Measurements from ENCODE around the gene MRPS34.

The MRPS34 gene

DNA sequence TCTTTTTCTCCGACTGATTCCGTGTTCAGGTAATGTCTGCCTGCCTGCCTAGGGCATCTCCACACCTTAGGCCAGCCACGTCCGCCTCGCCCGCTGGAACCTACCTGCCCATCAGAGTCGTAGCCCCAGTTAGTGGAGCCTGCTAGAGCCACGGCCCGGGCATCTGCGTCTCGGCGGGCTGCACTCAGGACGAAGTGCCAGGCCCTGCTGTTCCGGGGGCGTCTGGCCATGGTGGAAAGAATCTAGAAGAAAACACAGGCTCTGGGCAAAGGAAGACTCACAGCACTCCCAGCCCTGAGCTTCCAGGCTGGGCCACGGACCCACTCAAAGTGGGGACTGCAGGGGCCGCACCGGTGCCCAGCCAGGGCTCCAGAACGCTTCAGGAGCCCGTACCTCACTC lies 8.3 kb upstream of the MRPS34 start:
- no peak for DNase-seq (ENCODE audit: low read depth)

DNA sequence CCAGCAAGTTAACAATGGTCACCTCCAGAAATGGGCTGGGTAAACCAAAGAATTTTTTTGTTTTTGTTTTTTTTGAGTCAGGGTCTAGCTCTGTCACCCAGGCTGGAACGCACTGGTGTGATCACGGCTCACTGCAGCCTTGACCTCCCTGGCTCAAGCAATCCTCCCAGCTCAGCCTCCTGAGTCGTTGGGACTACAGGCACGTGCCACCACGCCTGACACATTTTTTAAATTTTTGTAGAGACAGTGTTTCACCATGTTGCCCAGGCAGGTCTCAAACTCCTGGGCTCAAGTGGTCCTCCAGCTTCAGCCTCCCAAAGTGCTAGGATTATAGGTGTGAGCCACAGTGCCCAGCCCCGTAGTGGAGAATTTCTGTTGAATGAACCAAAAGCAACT lies 7.7 kb upstream of the MRPS34 start:
- DNase-seq (ENCODE audit: low read depth), result no peak

DNA sequence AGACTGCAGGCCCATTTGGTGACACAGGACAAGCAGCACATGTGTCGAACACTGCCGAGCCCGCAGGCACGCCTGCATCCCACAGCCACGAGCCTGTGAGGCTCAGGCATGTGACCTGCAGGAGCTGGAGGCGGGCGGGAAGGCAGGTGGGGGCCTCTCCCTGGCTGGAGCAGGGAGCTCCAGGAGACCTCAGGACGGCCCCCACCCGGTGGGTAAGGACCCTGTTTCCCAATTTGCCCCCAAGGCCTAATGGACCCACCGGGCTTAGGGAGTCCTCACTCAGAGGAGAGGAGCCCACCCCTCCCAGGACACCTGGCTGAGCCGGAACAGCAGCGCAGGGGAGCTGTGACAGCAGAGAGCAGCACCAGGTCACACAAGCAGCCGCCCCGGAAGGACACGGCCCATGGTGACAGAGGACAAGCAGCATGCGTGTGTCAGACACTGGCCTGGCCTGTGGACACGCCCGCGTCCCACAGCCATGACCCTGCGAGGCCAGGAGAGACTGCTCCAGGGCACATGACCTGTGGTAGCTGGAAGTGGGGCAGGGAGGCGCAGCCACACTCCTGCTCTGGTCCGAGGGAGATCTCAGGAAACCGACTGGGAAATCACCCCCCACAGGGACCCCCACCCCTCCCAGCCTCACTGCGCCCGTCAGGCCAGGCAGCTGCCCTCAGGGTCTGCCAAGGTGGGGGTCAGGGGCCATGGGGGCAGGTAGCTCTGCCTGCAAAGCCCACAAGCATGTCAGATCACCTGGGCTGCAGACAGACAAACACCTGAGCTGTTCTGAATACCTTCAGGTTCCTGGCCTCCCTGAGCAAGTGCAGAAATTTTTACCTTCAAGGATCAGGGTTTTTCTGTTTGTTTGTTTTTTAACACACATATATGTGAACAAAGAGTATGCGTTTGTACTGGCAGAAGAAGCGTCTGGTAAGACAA lies 7.1 kb upstream of the MRPS34 start:
- DNase-seq (ENCODE audit: low read depth), result no peak

DNA sequence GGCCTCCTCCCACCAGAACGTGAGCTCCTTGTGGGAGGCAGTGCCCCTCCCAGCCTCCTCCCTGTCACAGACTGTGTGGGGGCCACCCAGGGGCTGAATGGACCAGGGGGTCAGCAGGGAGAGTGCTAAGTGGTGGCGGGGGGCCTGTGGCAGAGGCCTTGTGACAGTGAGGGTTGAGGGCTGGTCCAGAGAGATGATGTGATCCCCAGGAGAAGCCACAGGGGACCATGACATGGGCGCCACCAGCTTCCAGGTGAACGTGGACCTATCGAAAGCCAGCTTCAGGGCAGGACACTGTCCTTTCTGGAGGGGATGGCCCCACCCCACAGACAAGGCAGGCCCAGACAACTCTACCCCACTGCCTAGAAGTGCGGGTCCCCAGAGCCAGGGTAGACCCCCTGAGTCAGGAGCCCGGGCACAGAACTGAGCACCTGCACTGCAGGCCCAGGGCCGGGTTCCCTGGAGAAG lies 6.3 kb upstream of the MRPS34 start:
- DNase-seq (ENCODE audit: low read depth), result no peak

DNA sequence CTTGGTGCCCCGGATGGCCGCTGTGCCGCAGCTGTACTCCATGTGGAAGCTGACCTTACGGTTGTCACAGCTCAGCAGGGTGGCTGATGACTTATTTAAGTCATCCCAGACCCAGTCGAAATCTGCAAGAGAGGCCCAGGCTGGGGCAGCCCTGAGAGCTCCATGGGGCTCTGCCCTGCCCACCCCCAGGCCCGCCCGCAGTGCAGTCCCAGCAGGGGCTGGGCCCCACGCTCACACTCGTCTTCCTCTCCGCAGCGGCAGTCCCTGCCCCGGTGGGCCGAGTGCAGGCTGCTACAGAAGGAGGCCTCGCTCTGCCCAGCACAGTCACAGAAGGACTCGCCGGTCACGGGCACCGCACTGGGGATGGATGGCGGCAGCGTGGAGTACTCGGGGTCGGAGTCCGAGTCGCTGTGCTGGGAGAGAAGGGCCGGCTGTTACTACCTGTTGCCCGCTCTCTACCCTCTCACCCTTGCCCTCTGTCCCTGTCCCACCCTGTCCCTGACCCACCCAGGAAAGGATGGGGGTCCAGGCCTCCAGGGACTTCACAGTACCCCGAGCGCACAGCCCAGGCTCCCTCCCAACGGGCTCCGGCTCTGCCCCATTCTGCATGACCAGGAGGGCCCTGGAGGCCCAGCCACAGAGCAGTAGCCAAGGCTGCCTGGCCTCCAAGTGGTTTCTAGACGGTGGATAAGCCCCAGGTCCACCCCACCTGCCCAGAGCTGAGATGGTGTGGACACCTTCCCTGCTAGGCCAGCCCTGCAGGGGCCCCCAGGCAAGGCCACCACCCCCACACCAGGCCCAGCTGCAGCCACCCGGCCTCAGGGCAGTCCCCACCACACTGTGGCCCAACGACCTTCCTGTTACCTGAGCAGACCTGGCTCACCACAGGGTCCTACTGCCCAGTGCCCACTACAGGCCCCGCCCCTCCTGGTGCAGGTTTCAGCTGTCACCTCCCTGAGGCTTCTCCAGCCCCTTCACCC lies 5.6 kb upstream of the MRPS34 start:
- no peak for DNase-seq (ENCODE audit: low read depth)

DNA sequence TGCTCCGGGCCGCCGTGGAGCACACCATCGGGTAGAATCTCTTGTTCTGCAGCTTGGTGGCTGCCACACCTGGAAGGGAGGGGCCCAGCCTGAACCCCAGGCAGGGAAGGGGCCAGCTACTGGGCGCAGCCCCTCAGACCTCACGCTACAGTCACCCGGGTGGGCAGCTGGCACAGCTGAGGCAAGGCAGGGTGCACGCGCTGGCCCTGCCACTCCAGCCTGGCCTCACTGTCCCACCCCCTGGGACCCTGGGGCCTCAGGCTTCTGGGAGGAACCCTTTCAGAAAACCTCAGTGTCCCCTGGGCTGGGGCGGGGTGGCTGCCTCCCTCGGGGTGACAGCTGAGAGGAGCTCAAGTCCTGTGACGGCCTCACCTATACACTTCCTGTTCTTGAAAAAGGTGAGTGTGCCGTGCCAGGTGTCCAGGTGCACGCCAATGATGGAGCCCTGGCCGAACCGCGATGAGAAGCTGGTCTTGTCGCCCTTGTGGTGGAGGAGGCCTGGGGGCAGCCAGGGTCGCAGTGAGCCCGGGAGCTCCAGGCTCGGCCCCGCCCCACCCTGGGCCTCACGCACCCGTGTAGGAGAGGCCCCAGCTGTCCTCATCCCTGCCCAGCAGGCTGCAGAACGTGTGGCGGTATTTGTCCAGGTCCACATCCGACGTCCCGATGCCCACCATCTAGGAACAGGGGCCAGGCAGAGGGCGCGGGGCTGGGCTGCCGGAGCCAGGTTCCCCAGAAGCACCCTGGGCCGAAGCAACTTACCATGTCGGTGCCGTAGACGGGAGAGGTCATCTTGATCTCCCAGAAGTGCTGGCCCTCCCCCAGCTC lies 4.7 kb upstream of the MRPS34 start:
- no peak for DNase-seq (ENCODE audit: low read depth)

DNA sequence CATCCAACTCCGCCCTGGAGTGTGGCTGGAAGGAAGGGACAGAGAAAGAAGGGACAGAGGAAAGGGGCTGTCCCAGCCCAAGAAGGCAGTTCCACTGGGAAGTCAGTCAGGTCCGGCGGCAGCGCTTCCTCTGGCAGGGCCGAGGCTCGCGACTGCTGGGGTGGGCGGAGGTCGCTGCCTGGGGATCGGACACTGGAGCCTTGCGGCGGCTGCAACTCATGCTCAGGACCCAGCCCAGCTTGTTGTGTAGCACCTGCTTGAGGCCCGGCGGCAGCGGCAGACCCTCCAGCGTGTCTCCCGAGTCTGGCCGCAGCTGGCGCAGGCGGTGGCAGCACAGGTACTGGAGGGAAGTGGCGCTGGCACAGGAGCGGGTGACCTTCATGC lies 4.0 kb upstream of the MRPS34 start:
- no peak for DNase-seq (ENCODE audit: low read depth)

DNA sequence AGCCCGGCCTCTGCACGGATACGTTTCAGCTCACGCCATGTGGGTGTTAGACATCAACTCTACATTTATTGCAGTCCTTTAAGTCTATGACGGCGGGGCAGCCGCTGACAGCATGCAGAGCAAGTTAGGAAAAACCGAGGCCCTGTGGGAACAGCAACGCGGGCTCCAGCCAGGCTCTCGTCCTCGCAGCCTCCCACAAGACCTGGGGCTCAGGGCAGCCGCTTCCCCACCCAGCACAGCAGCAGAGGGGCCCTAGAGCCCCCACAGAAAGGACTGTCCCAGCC lies 3.7 kb upstream of the MRPS34 start:
- DNase-seq (ENCODE audit: low read depth), result no peak

DNA sequence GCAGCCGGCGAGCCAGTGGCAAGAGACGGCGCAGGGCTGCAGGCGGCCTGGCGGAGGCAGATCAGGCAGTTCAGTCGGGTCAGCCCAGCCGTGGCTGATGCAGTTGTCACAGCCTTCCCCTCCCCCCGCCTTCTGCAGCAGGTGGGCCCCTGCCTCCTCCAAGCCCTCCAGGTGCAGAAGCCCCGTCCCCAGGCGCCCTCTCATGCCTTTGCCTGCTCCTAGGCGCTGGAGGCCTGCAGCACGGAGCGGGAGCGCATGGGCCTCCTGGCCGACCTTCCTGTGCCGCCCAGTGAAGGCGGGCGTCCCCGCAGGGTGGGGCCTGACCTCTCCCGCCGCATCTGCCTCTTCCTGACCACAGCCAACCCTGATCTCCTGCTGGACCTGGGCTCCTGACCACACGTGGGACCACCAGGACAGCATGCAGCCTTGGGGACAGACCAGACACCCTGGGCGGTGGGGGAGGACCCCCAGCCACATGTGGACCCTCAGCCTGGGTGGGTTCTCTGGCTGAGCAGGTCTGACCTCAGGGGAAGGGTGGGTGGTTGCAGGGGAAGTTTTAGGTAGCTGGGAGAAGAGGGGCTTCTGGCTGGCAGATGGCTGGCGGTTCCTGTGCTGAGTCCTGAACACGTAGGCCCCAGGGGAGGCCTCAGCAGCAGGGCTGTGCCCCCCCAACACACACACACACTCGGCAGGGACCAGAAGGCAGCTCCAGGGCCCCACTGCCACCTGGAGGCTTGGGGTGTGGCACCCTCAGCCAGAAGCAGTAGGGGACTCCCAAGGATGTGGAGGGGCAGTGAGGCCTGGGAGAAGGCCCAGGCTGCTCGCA lies 3.1 kb upstream of the MRPS34 start:
- DNase-seq (ENCODE audit: low read depth), result no peak

DNA sequence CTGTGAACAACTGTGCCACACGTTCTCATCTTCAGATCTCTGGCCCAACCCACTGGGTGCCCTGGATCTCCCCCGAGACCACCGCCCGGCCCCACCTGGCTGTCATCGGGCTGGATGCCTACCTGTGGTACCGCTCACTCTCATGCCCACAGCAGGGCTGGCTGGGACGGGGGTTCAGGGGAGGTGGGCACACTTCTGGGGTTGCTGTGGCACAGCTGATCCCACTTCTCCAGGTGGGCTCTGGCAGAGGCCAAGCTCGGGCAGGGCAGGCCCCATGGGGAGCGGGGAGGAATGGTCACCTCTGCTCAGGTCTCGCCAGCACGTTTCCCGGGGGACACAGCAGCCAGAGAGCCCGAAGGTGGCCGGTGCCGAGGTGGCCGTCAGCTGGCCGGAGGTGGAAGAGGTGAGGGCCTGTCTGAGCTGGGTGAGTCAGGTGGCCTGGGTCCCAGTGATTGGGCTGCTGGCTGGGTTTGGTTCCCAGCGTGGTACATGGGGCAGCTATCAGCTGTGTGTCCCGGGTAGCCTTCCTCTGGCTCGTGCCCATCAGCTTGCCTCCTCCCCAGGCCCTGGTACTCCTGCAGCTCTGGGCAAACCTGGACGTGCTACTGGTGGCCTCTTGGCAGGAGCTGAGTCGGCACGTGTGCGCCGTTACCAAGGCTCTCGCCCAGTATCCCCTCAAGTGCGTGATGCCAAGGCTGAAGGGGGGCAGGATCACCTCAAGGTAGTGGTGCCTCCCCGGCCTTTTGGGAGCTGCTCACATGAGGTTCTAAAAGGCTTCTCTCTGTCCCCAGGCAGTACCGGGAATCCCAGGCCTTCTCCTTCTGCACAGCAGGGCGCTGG lies 2.3 kb upstream of the MRPS34 start:
- no peak for DNase-seq (ENCODE audit: low read depth)

DNA sequence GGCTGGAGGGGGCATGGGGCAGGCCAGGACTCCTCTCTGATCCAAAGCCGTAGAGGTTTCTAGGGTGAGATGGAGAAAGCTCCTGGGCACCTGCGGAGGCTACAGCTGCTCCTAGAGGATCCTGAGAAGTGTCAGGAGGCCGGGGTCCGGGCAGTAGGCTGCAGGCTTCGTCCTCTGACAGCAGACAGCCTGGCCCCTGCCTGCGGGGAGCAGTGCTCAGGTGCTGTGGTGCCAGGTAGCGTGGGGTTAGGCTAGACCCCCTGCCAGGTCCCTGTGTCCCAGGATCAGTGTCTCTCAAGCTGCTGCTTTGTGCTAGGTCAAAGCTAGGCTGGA lies 1.5 kb upstream of the MRPS34 start:
- no peak for DNase-seq (ENCODE audit: low read depth)

DNA sequence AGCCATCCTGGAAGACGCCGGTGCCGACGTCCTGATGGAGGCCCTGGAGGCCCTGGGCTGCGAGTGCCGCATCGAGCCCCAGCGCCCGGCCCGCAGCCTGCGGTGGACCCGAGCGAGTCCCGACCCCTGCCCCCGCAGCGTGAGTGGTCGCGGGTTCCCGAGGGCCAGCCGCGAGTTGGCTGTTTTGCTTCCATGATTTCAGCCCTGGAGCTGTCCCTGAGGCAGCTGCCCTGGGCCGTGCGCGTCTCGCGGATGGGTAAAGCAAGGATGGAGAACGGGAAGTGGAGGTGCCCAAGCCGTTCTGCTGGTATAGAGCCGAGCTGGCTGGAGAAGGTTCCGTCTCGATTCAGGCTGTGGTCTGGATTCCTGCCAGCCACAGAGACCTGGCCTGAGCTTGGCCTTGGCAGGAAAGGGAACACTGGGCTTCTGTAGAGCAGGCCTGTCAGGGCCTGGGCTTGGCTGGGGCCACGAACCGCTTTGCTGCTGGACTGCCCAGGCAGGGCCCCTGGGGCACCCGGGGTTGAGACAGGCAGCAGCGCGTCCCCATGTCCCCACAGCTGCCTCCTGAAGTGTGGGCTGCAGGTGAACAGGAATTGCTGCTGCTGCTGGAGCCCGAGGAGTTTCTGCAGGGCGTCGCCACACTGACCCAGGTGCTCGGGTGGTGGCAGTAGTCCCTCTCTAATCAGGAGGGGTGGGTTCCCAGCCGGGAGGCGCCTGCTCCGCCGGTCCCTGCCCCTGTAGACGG lies 941 bp upstream of the MRPS34 start:
- DNase-seq (ENCODE audit: low read depth), result no peak

DNA sequence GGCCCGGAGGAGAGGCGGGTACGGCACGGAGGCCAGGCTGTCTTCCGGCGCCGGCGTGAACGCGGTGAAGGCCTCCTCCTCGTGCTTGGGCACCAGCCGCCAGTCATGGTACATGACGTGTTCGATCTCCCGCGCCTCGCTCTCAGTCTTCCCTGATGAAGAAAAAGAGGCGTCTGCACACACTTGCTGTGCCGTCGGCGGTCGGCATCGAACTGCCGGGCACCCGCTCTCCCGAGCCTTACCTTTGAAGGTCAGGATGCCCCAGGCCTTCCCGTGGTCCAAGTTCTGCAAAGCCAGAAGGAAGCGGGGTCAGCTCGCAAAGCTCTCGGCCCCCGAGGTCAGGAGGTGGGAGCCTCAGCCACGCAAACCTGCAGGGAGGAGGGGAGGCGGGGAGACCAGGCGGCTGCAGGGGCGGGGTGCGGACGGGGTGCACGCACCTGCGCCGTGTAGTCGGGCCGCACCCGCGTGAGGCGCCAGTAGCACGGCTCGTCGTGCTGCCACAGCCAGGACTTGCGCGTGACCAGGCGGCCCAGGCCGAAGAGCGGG lies 499 bp downstream of the MRPS34 start, which contains the start of gene EME2:
TSS of gene EME2 (plus strand) at position 449 of the 546 bp plus-strand sequence. CDS start 418 bp downstream, outside the sequence.
- DNase-seq (ENCODE audit: low read depth), result no peak

DNA sequence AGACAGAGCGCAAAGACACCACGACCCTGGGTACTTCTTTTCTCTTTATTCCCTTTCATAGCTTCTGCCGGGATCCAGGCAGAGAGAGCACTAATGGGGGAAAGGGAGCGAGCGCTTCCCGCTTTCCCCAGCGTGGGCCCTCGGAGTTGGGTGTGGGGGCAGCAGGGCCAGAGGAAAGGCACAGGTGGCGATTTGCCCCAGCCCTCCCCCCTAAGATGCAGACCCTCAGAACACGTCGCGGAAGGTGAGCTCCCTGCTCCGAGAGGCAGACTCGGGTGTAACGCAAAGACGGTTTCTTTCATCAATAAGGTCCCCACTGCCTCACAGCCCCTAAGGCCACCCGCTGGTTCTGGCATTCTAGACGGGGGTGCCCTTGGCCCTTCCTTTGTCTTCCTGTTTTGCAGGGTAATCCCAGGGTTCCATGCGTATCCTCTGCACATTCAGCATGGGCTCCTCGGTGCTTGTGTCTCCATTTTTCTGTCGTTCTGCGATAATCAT lies 1.0 kb downstream of the MRPS34 start:
- DNase-seq (ENCODE audit: low read depth), result no peak

DNA sequence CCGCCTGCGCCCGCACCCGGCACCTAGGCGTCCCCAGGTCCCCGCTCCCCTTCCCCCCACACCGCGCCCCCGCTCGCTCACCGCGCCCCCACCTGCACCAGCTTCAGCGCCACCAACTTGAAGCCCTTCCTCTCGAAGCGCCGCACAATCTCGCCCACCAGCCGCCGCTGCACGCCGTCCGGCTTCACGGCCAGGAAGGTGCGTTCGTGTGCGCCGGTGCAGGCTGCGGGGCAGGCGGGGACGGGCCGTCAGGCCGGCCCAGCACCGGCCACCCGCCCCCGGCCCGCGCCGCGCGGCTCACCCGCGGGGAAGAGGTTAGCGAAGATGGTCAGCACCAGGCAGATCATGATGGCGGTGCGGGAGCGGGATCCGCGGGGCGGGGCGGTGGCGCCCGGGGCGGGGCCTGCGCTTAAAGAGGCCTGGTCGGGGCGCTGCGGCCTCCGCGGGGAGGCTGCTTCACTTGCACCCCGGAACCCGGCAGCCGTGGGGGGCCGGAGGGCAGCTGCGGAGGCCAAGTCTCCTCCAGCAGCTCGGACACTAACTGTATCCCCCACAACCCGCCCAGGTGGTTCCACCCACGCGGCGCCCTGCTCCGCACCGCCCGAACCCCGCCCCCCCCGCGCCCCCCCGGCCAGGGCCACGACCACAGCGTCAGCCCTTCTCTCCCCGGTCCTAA lies 1.6 kb downstream of the MRPS34 start, which contains the start of gene NME3:
TSS of gene NME3 (minus strand) at position 356 of the 676 bp plus-strand sequence. CDS start at position 347, 9 bp downstream.
- no peak for DNase-seq (ENCODE audit: low read depth)

DNA sequence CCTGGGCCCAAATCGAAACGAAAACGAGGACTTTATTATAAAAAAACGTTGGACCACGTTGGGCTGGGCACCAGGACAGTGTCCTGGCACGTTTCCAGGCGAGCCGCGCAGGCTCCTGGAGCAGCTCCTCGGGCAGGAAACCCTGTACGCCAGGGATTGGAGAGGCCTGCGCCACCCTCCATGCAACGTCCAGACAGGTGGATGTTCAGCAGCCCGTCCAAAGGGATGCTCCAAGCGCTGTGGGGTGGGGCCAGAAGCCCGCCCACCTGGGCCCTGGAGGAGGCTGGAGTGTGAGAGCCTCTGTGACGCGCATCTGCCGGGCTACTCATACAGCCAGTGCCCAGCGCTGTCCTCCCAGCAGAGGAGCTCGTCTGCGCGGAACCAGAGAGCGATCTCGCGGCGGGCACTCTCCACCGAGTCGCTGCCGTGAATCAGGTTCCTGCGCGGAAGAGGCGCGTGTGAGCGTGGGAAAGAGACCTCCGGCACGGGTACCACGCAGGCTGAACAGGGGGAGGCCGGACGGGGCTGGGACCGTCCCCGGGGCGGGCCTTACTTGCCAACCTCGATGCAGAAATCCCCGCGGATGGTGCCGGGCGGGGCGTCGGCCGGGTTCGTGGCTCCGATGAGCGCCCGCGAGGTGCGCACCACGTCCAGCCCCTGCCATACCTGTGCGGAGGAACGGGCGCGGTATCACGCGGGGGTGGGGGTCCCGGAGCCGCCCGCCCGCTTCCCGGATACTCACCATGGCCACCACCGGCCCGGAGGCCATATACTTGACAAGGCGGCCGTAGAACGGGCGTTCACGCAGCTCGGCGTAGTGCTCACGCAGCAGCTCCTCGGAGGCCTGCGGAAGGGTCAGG lies 2.4 kb downstream of the MRPS34 start:
- no peak for DNase-seq (ENCODE audit: low read depth)

Data from non-pigmented ciliary epithelial cell (primary cell).